Body of pancreas (tissue), 4 donors: ENCODE results near the gene DDX39A. TPM values are rescaled to one million over a fixed set of nuclear protein-coding genes. Genes with fewer than 3 reads are reported as not detected.
A peak's percentile ranks its signal among the peaks of the same experiment; 100 is the strongest.

ENCODE experiments used
- ATAC-seq: fragments of 150-250 bp; one replicate; pipeline ENCODE4 v1.9.1; 2016
- DNase-seq, 4 donors: peaks; one replicate each; pipeline ENCODE4 v3.0.0-alpha.2; 2019
- H3K27ac ChIP-seq, 4 donors: fragments of 200-600 bp; sonication (generic); 1 replicate in 3 of 4; 2 replicates in 1 of 4; pipeline versions ENCODE4 v1.5.1 to v1.6.1; 2016 to 2019; ENCODE audit warnings: mild to moderate bottlenecking in 1 of 4, mixed read lengths in 1 of 4, moderate library complexity in 1 of 4
- H3K27me3 ChIP-seq, 2 donors: fragments of 200-600 bp; sonication (generic); one replicate each; pipeline ENCODE4 v1.6.0; 2016; ENCODE audit warnings: mild to moderate bottlenecking in 1 of 2
- H3K36me3 ChIP-seq, 2 donors: fragments of 200-600 bp; sonication (generic); replicated peaks in 1 of 2; 2 replicates each; pipeline ENCODE4 v1.5.1; 2016; ENCODE audit warnings: low read depth in 2 of 2; ENCODE audit not compliant: insufficient read depth in 1 of 2
- H3K4me1 ChIP-seq: fragments of 200-600 bp; sonication (generic); one replicate; pipeline ENCODE4 v1.6.0; 2016
- H3K4me3 ChIP-seq, 2 donors: fragments of 200-600 bp; sonication (generic); 1 replicate in 1 of 2; 2 replicates in 1 of 2; pipeline ENCODE4 v1.5.1; 2016 to 2019
- H3K9me3 ChIP-seq, 3 donors: fragments of 200-600 bp; sonication (generic); 1 replicate in 2 of 3; 2 replicates in 1 of 3; pipeline ENCODE4 v1.5.1; 2016
- CTCF ChIP-seq, 7 experiments: fragments of 450-650 bp in 4 of 7; fragments of 200-600 bp in 3 of 7; sonication (generic) in 3 of 7; IDR thresholded peaks; one replicate each; pipeline ENCODE4 v1.5.1; 2016 to 2019; ENCODE audit warnings: antibody characterized with exemption in 7 of 7
- POLR2A ChIP-seq, 3 donors: fragments of 450-650 bp; IDR thresholded peaks; one replicate each; pipeline ENCODE4 v1.6.1; 2016; ENCODE audit warnings: antibody characterized with exemption in 3 of 3, mild to moderate bottlenecking in 2 of 3
- WGBS, 2 donors: methylation state at CpG; one replicate each; pipeline ENCODE4 v1.1.5; 2017; 5-methylcytosine and 5-hydroxymethylcytosine counted together
- intact Hi-C: fragments of 100-400 bp; cut with DNase I; formaldehyde crosslinking; loops from one replicate; pipeline ENCODE4 v1.15.1; 2023
- total RNA-seq, 2 donors: library from RNA; depleted of rRNA; stranded (reverse); fragments of >200 nt; gene quantifications; one replicate each; pipeline ENCODE4 v1.1.0, GENCODE V29; 2016

DDX39A gene
- total RNA-seq, 2 donors from 2014 or later: 32.4 to 86.7 TPM

GRCh38 chr19:14435320-14436050 lies 16.3 kb upstream of the DDX39A start:
- H3K4me3 ChIP-seq: no peak overlapping the region
- H3K9me3 ChIP-seq: no peaks in the 10 kb centered on the region
- peak overlapping the region in 3 of 4 donors; percentile 67 to 79 (median 69) for H3K27ac ChIP-seq
- peaks cover 32% of the 10 kb centered on the region for H3K4me1 ChIP-seq
- DNase-seq (no peak), ATAC-seq (no peak)
- no peaks in the 10 kb centered on the region for H3K36me3 ChIP-seq
- no peak for TF ChIP-seq CTCF (IDR thresholded peaks at IDR 0.05)
- no peak for TF ChIP-seq POLR2A (IDR thresholded peaks at IDR 0.05)
- 80% methylated on average over 14 to 17 of the region's 17 CpGs for WGBS, 2 donors
- H3K27me3 ChIP-seq: no peaks in the 10 kb centered on the region
- intact Hi-C loops: no loop called here

GRCh38 chr19:14434543-14435319 lies 15.6 kb upstream of the DDX39A start:
- peak overlapping the region in 3 of 4 donors; percentile 67 to 79 (median 69) for H3K27ac ChIP-seq
- peaks cover 32% of the 10 kb centered on the region for H3K4me1 ChIP-seq
- DNase-seq (peak; percentile 21 to 60 (median 48)), ATAC-seq (peak; percentile 39)
- H3K9me3 ChIP-seq: no peaks in the 10 kb centered on the region
- WGBS, 2 donors: 56 to 85% methylated on average over 4 to 23 of the region's 23 CpGs
- TF ChIP-seq POLR2A (IDR thresholded peaks at IDR 0.05): peak in 2 of 3 donors; percentile 20 to 25
- TF ChIP-seq CTCF (IDR thresholded peaks at IDR 0.05): no peak
- no peaks in the 10 kb centered on the region for H3K27me3 ChIP-seq
- intact Hi-C loops: no loop called here
- H3K36me3 ChIP-seq: no peaks in the 10 kb centered on the region
- no peak overlapping the region for H3K4me3 ChIP-seq

- Histone ChIP-seq H3K9me3 (no peaks in the 10 kb centered on the region), H3K27ac (peak overlapping the region; percentile 43 to 79 (median 68)), H3K4me3 (peak overlapping the region; percentile 46 to 70), H3K27me3 (no peaks in the 10 kb centered on the region), H3K4me1 (peaks cover 32% of the 10 kb centered on the region), H3K36me3 (no peaks in the 10 kb centered on the region)
- DNase-seq: peak; percentile 40 to 66 (median 54)
- WGBS, 2 donors: 1 to 24% methylated on average over 3 to 51 of the region's 52 CpGs
- TF ChIP-seq CTCF (IDR thresholded peaks at IDR 0.05) (peak in 1 of 7 experiments; percentile 5), POLR2A (IDR thresholded peaks at IDR 0.05) (no peak)
- intact Hi-C loops: no loop called here
- peak; percentile 47 for ATAC-seq
Observed at GRCh38 chr19:14433554-14434501, 14.7 kb upstream of the DDX39A start.

GRCh38 chr19:14432791-14433553 lies 13.8 kb upstream of the DDX39A start, which contains the start of gene PKN1:
Gene PKN1 (plus strand): TSS chr19:14433306. CDS start chr19:14433522, 216 bp downstream.
- intact Hi-C loops: no loop called here
- TF ChIP-seq POLR2A (IDR thresholded peaks at IDR 0.05) (peak in 1 of 3 donors; percentile 15), CTCF (IDR thresholded peaks at IDR 0.05) (peak in 2 of 7 experiments; percentile 25 to 28)
- WGBS, 2 donors: 3 to 50% methylated on average over 2 to 45 of the region's 85 CpGs
- Histone ChIP-seq H3K27me3 (no peaks in the 10 kb centered on the region), H3K36me3 (no peaks in the 10 kb centered on the region), H3K9me3 (no peaks in the 10 kb centered on the region), H3K4me3 (peak within 1 kb of the TSS; percentile 46 to 70), H3K27ac (peak within 1 kb of the TSS; percentile 43 to 79 (median 68)), H3K4me1 (peaks cover 32% of the 10 kb centered on the region)
- ATAC-seq: peak; percentile 71
- peak; percentile 38 to 65 (median 52) for DNase-seq
